C1 segment of cervical spinal cord (tissue), 14 donors: Measurements from ENCODE around the gene MYO5B.

ENCODE experiments used
- DNase-seq, 14 donors: peaks; one replicate each; lab custom pipeline; 2025; lab: John Stamatoyannopoulos, UW

The MYO5B gene

DNA sequence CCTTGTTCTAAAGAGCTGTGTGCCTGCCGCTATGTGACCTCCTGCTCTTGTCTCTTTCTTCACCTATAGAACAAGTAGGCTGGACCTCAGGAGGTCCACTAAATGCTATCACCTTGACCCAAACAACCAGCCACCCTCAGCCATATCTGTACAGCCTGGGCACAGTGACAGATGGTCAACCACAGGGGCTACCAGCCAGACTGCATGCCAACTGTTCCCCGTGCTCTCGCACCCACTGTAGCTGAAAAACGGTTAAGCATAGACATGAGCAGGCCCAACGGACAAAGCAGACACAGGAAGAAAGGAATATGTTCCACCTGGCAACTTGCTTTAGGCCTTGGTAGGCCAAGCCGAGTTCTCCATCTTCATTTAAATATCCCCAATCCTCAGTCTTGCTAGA, 338.5 kb downstream of the MYO5B start:
- DNase-seq: peak in 1 of 14 donors; percentile 65

DNA sequence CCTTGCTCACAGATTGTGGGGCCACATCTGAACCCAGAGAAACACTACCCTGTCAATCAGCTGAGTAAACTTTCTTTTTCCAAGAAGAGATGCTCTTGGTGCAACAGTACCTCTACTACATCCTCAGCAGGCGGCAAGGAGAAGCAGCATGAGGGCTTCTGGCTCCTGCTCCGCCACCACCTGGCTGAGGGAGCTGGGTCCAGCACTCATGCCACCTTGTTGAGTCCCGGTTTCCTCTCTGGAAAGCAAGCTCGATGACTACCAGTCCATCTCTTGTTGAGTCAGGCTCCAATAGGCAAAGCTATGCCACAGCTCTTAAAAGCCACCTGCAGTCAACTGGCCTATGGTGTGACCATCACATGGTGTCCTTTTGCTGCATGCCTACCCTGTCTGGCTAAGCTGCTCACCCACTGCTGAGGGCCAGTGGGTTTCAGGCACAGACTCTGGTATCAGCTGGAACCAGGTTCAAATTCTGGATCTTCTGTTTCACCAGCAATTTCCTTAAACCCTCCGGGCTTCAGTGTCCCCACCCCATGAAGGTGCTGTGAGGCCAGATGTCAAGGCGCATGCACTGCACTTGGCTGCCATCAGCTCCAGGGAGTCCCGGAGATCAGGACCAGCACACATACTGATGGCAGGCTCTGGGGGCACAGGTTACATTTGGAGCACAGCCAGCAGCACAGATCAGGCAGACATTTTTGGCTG, 339.1 kb downstream of the MYO5B start:
- peak in 1 of 14 donors; percentile 40 for DNase-seq

DNA sequence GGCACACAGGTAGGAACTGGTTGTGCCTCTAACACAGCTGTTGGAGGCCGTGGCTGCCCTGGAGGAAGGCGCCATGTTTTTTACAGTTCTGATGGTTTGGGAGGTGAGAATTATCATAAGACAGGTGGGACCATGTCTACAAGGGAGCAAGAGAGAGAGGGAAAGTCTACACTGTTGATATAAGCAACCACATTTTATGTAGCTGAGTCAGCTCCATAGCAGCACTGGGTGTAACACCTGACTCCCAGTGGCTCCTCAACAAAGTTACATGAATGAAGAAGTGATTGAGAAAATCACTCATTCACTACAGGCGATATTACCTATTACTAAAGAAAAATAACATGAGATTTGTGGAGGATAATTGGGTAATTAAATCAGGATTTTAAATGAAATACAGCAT, 340.3 kb downstream of the MYO5B start:
- DNase-seq: no peak

DNA sequence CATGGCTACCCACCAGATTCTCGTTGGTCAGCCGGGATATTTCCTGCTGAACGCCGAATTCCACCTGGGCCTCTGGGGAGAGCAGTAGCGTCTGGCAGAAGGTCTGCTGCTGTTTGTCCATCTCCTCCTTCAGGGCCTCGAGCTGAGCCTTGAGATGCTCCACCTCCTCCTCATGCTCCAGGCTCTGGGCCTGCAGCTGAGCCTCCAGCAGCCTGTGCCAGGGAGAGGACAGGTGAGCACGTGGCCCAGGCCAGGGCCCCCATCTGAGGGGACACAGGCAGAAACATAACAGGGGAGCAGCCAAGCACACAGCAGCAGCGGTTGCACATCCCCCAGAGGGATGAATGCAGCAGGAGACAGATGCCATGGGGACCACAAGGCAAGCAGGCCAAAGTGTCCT, 341.5 kb downstream of the MYO5B start:
- no peak for DNase-seq

DNA sequence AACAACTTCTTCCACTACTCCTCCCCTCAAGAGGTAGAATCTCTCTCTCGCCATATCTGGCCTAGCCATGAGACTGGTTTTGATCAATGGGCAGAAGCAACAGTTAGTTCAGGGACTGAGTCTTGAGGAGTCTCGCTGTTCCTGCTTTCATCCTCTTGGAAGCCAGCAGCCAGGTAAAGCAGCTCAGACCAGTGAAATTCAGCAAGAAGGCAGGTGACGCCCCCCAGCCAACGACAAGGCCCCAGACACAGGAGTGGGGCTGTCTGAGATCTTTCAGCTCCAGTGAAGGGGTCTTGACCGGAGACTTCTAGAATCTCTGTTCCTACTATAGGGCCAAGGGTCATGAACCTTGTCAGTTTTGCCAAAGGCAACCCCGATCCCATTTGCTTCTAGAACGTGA, 341.9 kb downstream of the MYO5B start:
- no peak for DNase-seq

DNA sequence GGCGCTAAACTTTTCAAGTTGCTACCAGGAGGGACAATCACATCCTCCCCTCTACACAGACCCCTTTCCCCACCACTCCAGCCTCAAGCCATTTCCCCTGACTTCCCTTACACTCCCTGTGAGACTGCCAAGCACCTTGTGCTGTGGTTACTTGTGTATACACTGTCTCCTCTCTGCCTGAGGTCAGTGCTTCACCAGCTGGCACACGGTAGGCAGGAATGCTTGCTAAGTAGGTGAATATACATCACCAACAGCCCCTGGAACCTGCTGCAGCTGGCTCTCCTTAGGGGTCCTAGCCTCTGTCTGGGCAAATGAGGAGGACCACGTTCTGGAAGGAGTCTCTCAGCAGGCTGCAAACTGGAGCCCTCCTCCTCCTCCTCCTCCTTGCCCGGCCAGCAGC, 343.3 kb downstream of the MYO5B start:
- no peak for DNase-seq

DNA sequence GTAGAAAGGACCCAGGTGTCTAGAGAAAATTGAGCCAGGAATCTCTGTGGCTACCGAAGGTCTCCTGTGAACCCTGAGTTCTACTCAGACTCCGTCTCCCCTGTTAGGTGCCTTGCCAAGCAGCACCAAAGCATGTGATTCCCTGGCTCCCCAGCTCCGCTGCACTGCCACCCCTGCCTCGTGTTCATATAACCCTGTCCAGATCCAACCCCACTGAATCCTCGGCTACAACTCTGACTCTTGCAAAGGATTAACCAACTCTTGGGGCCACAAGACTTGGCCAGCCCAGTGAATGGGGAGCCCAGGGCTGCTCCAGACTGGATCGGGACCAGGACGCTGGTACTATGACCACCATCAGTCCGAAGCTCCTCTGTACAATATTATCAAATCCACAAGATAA, 344.3 kb downstream of the MYO5B start:
- no peak for DNase-seq

DNA sequence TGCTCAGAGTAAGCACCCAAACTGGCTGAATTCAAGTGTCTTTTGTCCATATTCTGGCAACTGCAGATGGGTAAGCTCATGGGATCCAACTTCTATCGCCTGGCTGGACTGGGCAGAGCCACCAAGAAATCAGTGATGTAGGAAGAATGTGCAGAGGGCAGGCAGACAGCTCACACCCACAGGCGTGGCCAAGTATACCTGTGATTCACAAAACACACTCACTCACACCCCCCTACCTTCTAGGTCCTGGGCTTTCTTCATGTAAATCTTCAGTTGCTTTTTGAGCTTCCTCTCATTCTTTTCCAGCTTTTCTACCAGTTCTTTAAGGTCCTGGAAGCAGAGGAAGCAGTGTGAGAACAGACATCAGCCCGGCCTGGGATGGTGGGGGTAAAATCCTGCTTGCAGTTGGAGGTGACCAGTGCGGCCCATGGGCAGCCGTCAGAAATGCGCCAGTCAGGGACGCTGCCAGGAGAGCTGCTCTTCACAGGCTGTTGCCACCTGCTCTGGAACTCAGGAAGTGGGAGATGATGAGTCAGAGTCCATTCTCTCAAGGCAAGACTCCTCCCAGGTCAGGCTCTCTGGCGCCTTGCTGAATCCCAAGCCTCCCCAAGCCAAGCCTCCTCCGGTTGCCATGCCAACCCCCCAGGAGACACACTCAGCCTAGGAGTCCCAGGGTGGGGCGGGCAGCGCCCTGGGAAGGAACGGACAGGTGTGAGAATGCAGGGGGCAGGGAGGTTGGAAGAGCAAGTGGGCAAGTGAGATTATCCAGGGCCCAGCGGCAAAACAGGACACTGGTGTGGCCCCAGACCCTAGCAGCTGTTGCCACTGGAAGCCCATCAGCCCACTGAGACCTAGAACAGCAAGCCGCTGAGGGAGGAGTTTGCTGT, 345.4 kb downstream of the MYO5B start:
- DNase-seq: peak in 2 of 14 donors; percentile 53 to 58

DNA sequence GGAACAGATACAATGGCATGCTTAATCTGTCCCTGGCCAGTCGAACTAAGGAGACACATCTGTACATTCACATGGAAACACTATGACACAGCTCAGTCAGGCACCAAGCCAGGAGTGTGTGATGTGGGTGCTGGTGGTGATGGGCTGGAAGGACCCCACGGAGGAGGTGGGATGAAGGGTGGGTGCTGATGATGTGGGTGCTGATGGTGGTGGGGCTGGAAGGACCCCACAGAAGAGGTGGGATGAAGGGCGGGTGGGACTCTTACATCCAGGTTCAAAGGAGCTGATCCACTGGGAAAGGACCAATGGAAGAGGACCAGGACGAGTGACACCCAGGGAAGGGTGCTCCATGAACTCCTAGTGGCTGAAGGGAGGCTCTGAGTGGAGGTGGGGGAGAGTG, 346.8 kb downstream of the MYO5B start:
- DNase-seq: no peak

DNA sequence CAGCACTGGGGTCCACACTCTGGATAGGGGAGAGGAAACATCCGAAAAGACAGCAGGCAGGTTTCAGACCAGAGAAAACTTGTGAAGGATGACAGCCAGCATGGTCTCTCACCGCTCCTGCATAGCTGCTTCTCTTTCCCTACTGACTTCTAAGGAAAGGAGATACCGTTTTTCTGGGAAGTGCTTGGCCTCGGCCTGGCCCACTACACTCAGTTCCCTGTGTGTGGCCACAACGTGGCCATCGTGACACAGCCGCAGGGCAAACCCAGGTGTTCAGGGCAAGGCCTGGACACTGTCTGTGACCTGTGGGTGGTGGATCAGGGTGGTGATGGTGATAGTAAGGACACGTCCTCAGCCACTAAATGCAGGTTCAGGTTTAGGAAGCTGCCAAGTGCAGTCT, 347.4 kb downstream of the MYO5B start:
- no peak for DNase-seq

DNA sequence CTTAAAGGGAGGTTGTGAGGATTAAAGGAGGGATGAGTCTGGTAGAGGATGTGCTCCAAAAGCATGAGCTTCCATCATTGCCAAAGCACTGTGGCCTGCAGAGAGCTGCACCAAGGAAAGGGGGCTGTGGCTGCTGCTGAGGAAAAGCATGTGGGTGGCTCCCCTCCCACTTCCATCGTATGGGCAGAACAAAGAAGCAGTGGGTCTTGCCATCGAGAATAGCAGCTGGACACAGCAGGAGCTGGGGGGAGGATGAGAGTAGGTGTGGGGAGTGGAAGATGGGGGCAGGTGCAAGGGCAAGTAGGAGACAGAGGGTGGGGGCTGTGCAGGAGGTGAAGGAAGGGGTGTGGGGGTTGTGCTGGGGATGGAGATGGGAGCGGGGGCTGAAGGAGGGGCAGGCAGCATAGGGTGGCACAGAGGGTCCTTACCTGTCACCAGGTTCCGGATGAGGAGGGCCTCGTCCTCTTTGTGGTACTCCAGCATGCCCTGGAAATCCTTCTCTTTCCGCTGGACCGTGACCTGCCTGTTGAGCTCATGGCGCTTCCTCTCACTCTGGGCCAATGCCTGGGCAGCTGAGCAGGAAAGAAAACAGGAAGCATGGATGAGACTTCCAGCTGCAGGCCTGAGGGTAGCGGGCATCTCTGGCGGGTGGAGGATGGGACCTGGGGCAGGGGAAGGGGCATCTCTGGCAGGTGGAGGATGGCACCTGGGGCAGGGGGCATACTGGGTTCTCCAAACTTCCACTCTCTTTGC, 348.1 kb downstream of the MYO5B start:
- no peak for DNase-seq

DNA sequence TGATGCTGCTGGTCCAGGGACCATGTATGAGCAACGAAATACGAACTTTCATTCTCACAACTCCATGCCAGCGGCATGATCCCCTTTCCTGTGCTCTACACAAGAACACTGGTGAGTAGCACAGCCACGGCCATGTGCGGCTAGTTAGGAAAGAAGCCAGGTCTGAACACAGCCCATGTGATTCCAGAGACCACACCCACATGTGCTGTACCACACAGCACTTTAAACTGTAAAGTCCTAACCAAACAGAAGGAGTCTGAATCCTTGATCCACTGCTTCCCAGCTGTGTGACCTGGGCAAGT, 348.6 kb downstream of the MYO5B start:
- DNase-seq: no peak

DNA sequence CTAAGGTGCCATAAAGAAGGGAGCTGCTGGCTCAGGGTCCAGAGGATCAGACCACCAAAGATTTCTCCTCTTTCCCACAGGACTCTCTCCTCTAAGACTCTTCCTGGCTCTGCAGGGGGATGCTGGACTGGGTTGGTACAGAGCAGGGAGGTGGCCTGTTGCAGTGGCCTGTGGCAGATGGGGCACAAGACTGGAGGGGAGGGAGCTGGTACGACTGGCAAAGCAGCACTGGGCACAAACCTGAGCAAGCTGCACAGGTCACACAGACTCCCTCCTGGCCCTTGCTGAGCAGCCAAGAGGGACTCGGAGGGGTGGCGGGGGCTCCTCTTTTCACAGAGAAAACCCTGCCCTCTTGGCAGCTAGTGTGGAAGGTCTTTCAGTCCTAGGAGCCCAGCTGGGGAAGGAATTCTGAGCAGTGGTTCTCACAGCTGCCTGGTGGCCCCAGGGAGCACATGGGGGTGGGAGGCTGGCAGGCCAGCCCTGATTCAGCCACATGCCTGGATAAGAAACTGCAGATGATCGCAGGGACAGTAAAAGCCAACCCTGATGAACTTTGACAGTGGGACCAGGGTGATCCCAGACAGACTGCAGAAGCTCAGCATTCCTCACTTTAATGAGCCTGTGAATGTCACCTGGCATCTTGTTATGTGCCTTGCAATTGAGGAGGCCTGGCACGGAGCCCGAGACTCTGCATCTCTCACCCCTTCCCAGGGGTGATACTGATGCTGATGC, 349.2 kb downstream of the MYO5B start:
- no peak for DNase-seq

DNA sequence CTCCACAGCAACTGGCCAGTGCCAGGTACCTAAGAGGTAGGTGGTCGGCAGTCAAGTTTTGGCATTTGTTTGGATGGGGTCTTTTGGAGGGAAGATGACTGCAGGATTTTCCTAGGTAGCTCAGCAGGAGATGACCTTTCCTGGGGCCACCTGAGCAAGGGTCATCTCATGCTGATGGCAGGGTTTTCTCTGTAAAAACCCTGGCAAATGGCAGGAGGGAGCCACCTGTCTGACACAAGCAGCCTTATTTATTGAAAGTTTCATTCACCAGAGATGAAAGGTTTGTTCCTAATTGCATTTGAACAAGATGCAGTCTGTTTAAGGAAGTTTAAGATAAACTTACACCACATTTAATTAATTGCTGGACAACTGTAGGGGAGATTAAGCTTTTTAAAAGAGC, 350.0 kb downstream of the MYO5B start:
- no peak for DNase-seq

DNA sequence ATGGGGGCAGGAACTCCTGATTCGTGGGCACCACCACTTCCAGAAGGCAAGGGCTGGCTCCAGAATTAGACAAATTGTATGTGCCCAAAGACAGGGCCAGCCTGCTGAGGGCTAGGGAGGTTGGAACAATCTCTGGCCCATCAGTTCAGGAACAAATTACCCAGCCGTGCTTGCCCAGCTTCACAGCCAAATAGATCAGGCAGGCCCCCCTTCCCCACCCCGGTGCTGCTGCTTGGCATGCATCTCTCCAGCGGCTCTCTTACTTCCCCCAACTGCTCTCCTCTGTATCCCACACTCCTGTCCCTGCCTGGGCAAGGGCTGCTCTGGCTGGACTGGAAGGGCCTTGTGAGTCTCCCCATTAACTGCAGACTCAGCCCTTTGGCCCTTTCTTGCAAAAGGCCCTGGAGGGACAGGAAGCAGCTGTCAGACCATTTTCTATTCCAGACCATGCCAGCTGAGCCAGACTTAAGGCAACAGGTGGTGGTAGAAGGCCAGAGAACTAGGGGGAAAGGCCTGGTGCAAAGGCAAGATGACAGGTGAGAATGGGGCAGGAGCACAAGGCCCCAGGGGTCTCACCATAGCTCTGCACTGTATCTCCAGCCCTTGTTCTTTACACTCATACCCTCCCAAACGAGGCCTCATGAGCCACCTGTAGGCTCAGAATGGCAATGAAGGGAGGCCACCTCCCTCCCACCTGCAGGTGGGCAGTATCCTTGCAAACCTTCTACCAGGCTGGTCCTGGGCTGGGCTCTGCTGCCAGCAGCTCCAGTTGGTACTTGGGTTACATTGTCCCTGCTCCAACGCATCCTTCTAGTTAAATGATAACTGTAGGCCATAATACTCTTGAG, 350.9 kb downstream of the MYO5B start:
- DNase-seq: no peak

DNA sequence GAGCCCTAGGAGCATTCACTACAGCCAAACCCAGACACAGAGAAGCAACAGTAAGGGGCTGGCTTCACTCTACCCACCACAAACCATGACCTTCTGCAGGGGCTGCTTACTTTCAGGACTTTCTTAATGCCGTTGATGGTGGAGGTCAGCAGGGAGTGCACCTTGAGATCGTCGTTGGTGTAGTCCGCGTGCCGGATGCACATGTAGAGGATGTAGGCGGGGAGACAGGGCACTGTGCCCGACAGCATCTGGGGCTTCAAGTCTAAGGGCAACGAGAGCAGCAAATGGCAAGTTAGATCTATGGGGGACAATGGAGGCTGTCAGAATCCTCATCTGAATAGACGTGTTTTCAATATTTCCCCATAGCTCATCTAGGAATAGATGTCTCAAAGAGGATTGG, 351.8 kb downstream of the MYO5B start:
- DNase-seq: no peak

DNA sequence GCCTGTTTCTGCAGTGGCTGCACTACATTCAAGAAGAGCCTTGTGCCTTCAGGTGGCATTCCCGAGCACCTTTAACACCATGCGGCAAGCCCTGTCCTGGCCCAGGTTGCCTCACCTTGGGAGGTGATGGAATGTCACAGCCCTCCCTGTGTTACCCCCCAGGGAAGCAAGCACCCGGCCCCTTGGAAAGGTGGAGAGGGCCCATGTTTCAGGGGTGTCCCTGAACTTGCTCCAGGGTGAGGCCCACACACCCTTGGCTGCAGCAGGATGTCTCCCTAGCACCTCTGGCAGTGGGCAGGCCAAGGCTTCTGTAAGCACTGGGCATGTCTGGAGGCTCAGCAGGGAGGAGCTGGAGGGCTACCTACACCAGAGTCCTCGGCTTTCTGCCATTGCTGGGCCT, 352.3 kb downstream of the MYO5B start:
- no peak for DNase-seq

DNA sequence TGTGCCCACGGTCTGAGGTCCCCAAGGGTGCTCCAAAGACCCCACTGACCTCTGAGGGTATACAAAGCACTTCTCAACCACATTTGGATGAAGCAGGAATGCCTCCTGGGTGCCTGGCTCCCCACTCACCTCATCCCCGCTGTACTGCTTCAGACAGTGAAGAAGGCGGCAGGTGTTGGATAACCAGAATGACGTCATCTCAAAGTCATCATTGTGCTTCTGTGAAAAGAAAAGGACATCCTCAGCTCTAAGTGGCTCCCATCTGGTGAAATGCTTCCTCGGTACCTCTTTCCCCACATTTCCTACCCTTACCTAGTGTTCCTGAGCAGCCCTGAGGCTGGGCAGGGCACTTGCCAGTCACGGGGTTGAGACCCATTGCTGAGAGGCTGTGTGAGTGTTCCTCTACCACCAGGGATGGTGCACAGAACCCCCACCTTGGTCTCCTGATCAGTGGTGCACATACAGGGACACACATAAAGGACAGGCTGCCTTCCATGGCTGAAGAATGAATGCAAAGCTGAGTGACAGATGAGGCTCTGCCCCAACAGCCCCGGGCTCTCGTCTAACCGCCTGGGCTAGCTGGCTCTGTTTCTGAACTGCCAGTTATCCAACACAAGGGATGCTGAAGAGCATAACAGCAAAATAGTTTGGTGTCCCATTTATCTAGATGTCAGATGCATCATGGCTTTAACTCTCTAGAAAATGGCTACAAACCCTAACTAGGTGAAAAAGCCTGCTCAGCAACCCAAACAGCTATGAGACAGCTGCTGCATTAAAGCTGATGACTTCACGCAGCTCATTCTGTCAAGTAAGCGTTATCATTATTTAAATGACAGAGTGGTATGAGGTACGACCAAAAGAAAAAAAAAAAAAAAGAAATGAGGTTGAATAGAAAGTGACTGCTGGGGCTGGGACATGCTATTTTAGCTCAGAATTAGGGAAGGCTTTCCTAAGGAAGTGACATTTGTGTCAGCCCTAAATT, 353.4 kb downstream of the MYO5B start:
- DNase-seq: no peak

DNA sequence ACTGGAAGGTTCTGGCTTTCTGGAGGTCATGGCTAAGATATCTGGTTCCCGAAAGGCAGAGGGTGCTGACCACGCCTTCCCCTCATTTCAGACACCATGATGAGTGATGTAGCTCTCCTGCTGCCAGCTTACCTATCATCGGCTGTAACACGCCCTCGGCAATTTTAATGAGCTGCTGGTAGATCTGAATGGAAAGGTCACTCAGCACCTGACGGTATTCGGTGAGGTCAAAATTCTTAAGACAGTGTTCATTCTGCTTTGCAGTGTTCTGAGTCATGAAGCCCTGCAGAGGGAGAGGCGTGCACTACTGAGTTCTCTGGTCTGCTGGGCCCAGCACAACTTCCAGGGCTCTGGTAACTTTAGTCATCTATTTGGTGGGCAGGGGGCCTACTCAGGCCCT, 355.9 kb downstream of the MYO5B start:
- DNase-seq: no peak

DNA sequence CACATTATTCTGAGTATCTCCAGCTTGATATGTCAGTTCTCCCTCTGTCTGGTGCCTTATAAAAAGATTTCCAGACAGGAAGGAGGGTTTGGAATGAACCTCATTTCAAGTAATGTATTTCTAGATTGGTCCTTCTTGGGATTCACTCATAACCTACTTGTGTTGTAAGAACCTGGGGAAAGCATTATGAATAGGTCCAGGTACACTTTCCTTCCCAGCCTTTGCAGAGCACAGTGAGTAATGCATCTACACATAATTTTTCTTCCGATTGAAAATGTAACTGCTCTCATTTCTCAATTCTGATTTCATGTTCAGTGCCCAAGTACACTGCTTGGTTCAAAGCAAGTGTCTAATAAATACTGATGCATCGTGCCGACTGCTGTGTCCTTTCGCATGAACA, 356.6 kb downstream of the MYO5B start:
- DNase-seq: no peak
